CD8-positive, alpha-beta memory T cell (primary cell): ENCODE results near the gene NUP214. TPM values are rescaled to one million over a fixed set of nuclear protein-coding genes. Genes with fewer than 3 reads are reported as not detected.
"Not testable (repeated sequence)": the region's sequence is repeated elsewhere in the genome, so short reads cannot be mapped to it uniquely, and the experiment has no call there.

Source experiments
- CTCF ChIA-PET: fragments of 350-600 bp; sonication (Branson Sonifier 250); formaldehyde crosslinking; loops from one replicate; lab custom pipeline; 2021; ENCODE audit warnings: antibody characterized with exemption; lab: Charles Lee
- POLR2A ChIA-PET: fragments of 350-600 bp; sonication (Branson Sonifier 250); formaldehyde crosslinking; loops from one replicate; lab custom pipeline; 2021; ENCODE audit warnings: antibody characterized with exemption; lab: Charles Lee
- DNase-seq, 5 donors: peaks; one replicate each; pipeline versions ENCODE4 v3.0.0 to v3.0.0-alpha.2; 2020 to 2022; ENCODE audit warnings: mixed read lengths in 1 of 5
- H3K27ac ChIP-seq: one replicate; pipeline ENCODE4 v1.7.0; 2013; ENCODE audit warnings: low read depth, mild to moderate bottlenecking, low read length, moderate library complexity
- H3K27me3 ChIP-seq: 2 replicates; pipeline ENCODE4 v1.7.0; 2013; ENCODE audit warnings: low read length, mild to moderate bottlenecking; ENCODE audit not compliant: insufficient read depth, poor library complexity, severe bottlenecking
- H3K36me3 ChIP-seq: 2 replicates; pipeline ENCODE4 v1.7.0; 2013; ENCODE audit warnings: mild to moderate bottlenecking, low read length, moderate library complexity; ENCODE audit not compliant: insufficient read depth
- H3K4me1 ChIP-seq: 2 replicates; pipeline ENCODE4 v1.7.0; 2013; ENCODE audit warnings: mild to moderate bottlenecking, low read length, moderate library complexity; ENCODE audit not compliant: insufficient read depth
- H3K4me3 ChIP-seq: 2 replicates; pipeline ENCODE4 v1.7.0; 2013; ENCODE audit warnings: mild to moderate bottlenecking, low read length
- H3K9me3 ChIP-seq: 2 replicates; pipeline ENCODE4 v1.7.0; 2013; ENCODE audit warnings: mild to moderate bottlenecking, low read length
- H3K27ac Mint-ChIP-seq, 8 donors: one replicate each; pipeline ENCODE4 v1.8.0; 2020 to 2021; ENCODE audit warnings: mixed read lengths in 8 of 8, mild to moderate bottlenecking in 6 of 8, inconsistent platforms in 3 of 8, moderate library complexity in 3 of 8
- H3K27me3 Mint-ChIP-seq, 2 donors: one replicate each; pipeline ENCODE4 v1.8.0; 2020 to 2021; ENCODE audit warnings: mixed read lengths in 2 of 2, mild to moderate bottlenecking in 1 of 2, moderate library complexity in 1 of 2
- H3K36me3 Mint-ChIP-seq, 3 donors: one replicate each; pipeline ENCODE4 v1.8.0; 2020 to 2021; ENCODE audit warnings: mixed read lengths in 3 of 3, inconsistent platforms in 1 of 3, mild to moderate bottlenecking in 1 of 3
- H3K4me1 Mint-ChIP-seq, 3 donors: one replicate each; pipeline ENCODE4 v1.8.0; 2020 to 2021; ENCODE audit warnings: mixed read lengths in 3 of 3, inconsistent platforms in 1 of 3, mild to moderate bottlenecking in 1 of 3
- H3K4me3 Mint-ChIP-seq, 7 donors: one replicate each; pipeline ENCODE4 v1.8.0; 2020 to 2021; ENCODE audit warnings: mixed read lengths in 7 of 7, mild to moderate bottlenecking in 6 of 7, moderate library complexity in 4 of 7, inconsistent platforms in 2 of 7
- H3K9me3 Mint-ChIP-seq, 5 donors: one replicate each; pipeline ENCODE4 v1.8.0; 2020 to 2022; ENCODE audit warnings: mixed read lengths in 5 of 5, mild to moderate bottlenecking in 3 of 5, moderate library complexity in 2 of 5, inconsistent platforms in 1 of 5
- polyA plus RNA-seq: library from polyadenylated mRNA; unstranded; fragments of 300-500 nt; fragmentation: Illumina TruSeq; gene quantifications from one replicate; pipeline ENCODE4 v1.2.3, GENCODE V29; 2021
- total RNA-seq, 2 experiments: library from RNA; stranded (reverse); gene quantifications; one replicate each; pipeline ENCODE4 v1.2.3, GENCODE V29; 2021

NUP214 gene
- total and polyA plus RNA-seq, 3 experiments from 2014 or later = 21.3 to 69.5 (median 69.2) TPM

DNA sequence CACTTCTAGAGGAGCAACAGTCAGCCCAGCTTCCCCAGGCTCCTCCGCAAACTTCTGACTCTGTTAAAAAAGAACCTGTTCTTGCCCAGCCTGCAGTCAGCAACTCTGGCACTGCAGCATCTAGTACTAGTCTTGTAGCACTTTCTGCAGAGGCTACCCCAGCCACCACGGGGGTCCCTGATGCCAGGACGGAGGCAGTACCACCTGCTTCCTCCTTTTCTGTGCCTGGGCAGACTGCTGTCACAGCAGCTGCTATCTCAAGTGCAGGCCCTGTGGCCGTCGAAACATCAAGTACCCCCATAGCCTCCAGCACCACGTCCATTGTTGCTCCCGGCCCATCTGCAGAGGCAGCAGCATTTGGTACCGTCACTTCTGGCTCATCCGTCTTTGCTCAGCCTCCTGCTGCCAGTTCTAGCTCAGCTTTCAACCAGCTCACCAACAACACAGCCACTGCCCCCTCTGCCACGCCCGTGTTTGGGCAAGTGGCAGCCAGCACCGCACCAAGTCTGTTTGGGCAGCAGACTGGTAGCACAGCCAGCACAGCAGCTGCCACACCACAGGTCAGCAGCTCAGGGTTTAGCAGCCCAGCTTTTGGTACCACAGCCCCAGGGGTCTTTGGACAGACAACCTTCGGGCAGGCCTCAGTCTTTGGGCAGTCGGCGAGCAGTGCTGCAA lies 72.8 kb downstream of the NUP214 start:
- H3K9me3 Mint-ChIP-seq = no peaks in the 10 kb centered on the region
- Histone ChIP-seq H3K27me3 (no peaks in the 10 kb centered on the region), H3K27ac (no peak overlapping the region), H3K9me3 (no peaks in the 10 kb centered on the region), H3K36me3 (peaks cover 51% of the 10 kb centered on the region), H3K4me3 (no peak overlapping the region), H3K4me1 (no peaks in the 10 kb centered on the region)
- H3K27ac Mint-ChIP-seq = peak overlapping the region in 2 of 8 donors; percentile 55 to 81
- peaks cover 0 to 8% (median 3%) of the 10 kb centered on the region in 3 donors for H3K4me1 Mint-ChIP-seq
- POLR2A ChIA-PET = no interaction called here
- no peaks in the 10 kb centered on the region for H3K27me3 Mint-ChIP-seq
- H3K4me3 Mint-ChIP-seq = no peak overlapping the region
- CTCF ChIA-PET = interaction anchor here (1.6 to 2.2 kb wide), 2 partner anchors 18 to 138 kb away, joined by 5 to 6 read pairs; no protein-coding TSS in a partner anchor
- H3K36me3 Mint-ChIP-seq = peaks cover 8 to 80% (median 25%) of the 10 kb centered on the region in 3 donors
- DNase-seq = no peak

DNA sequence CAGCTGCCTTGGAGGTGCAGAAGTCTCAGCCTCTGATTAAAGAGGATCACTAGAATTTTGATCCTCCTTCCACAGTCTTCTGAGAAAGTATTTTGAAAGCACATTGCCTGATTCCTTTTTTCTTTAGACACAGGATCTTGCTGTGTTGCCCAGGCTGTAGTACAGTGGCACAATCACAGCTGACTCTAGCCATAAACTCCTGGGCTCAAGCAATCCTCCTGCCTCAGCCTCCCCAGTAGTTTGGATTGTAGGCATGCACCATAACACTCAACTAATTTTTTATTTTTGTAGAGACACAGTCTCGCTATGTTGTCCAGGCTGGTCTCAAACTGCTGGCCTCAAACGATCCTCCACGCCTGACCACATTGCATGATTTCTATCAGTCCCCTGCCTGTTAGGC lies 76.5 kb downstream of the NUP214 start:
- DNase-seq = no peak
- Histone ChIP-seq H3K9me3 (no peaks in the 10 kb centered on the region), H3K36me3 (peaks cover 56% of the 10 kb centered on the region), H3K27me3 (no peaks in the 10 kb centered on the region), H3K4me3 (no peak overlapping the region), H3K4me1 (no peaks in the 10 kb centered on the region), H3K27ac (no peak overlapping the region)
- H3K4me1 Mint-ChIP-seq = peaks cover 0 to 3% (median 0%) of the 10 kb centered on the region in 3 donors
- H3K4me3 Mint-ChIP-seq = no peak overlapping the region
- H3K9me3 Mint-ChIP-seq = no peaks in the 10 kb centered on the region
- no peak overlapping the region for H3K27ac Mint-ChIP-seq
- no peaks in the 10 kb centered on the region for H3K27me3 Mint-ChIP-seq
- CTCF ChIA-PET = no interaction called here
- POLR2A ChIA-PET = interaction anchor here (0.6 kb wide), 1 partner anchor 74 kb away, joined by 3 read pairs; the partner anchor contains the start of gene FAM78A
- H3K36me3 Mint-ChIP-seq = peaks cover 4 to 84% (median 16%) of the 10 kb centered on the region in 3 donors

DNA sequence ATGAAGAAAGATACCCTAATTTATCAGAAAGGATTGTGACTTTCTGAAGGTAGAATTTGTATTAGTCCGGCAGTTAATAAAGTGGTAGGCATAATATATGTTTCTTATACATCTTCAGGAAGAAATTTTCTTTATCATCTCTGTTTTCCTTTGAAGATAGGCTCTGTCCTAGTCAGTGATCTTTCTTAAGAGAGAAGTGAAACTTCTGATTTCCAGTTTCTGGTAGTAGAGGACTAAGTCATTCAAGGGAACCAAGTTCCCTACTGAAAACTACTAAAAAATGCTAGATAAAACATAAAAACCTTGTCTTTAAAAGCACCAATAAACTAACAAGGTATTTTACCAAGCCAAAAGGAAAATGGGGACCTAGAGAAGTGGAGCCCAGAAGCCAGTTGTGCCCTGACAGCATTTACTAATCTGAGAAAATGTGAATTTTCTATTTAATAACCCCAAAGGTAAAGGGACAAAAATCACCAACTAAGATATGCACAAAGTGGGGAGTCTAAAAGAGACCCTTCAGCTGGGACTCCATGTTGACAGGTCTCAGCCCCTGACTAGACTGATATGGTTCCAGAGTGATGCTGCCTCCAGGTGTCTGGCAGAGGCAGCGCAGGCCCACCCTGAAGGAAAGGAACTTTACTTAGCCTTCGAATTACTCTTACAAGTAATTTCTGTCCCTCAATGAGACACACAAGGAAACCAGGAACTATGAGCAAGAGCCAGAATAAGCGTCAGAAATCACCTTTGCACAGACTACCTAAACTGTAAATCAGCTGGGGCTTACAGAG lies 78.2 kb downstream of the NUP214 start:
- H3K36me3 ChIP-seq = peaks cover 52% of the 10 kb centered on the region
- H3K4me3 ChIP-seq = no peak overlapping the region
- H3K27ac ChIP-seq = no peak overlapping the region
- CTCF ChIA-PET = no interaction called here
- H3K27me3 ChIP-seq = no peaks in the 10 kb centered on the region
- no peaks in the 10 kb centered on the region for H3K27me3 Mint-ChIP-seq
- no peaks in the 10 kb centered on the region for H3K9me3 ChIP-seq
- peaks cover 14 to 81% (median 16%) of the 10 kb centered on the region in 3 donors for H3K36me3 Mint-ChIP-seq
- no peak overlapping the region for H3K4me3 Mint-ChIP-seq
- no peaks in the 10 kb centered on the region for H3K4me1 ChIP-seq
- no peaks in the 10 kb centered on the region for H3K9me3 Mint-ChIP-seq
- POLR2A ChIA-PET = no interaction called here
- no peak for DNase-seq
- H3K4me1 Mint-ChIP-seq = no peaks in the 10 kb centered on the region
- H3K27ac Mint-ChIP-seq = peak overlapping the region in 3 of 8 donors; percentile 9 to 68 (median 14)

DNA sequence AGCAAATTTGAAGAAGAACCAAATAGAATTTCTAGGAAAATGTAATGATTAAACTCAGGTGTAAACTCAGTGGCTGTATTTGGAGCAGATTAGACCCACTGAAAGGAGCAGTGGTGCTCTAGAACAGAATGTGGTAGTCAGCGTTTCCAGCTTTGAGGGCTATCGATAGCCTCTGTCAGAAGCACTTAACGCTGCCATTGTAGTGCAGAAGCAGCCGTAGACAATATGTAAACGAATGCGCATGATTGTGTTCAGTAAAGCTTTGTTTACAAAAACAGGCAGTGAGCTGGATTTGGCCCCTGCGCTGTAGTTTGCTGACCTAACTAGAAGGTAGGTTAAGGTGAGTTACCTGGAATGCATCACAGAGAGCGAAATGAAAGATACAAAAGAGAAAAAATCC lies 78.9 kb downstream of the NUP214 start:
- DNase-seq = no peak
- peaks cover 45% of the 10 kb centered on the region for H3K36me3 ChIP-seq
- ChIA-PET CTCF (no interaction called here), POLR2A (no interaction called here)
- Mint-ChIP-seq H3K36me3 (peaks cover 14 to 74% (median 16%) of the 10 kb centered on the region in 3 donors), H3K27ac (peak overlapping the region in 3 of 8 donors; percentile 14 to 68 (median 55)), H3K4me3 (no peak overlapping the region), H3K9me3 (no peaks in the 10 kb centered on the region), H3K27me3 (no peaks in the 10 kb centered on the region), H3K4me1 (no peaks in the 10 kb centered on the region)
- no peaks in the 10 kb centered on the region for H3K27me3 ChIP-seq
- H3K4me1 ChIP-seq = no peaks in the 10 kb centered on the region
- H3K27ac ChIP-seq = no peak overlapping the region
- no peaks in the 10 kb centered on the region for H3K9me3 ChIP-seq
- no peak overlapping the region for H3K4me3 ChIP-seq

DNA sequence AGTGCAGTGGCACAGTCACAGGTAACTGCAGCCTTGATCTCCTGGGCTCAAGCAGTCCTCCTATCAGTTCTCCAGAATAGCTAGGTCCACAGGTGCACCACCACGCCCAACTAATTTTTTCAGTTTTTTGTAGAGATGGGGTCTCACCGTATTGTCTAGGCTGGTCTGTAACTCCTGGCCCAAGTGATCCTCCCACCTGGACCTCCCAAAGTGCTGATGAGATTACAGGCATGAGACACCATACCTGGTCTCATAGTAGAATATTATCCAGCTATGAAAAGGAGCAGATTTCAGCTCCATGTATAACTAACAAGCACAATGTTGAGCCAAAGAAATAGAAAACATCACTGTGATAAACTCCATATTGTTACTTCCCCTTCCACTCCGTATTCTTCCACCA lies 81.1 kb downstream of the NUP214 start:
- no peaks in the 10 kb centered on the region for H3K9me3 ChIP-seq
- no peak overlapping the region for H3K27ac ChIP-seq
- H3K27ac Mint-ChIP-seq = peak overlapping the region in 2 of 8 donors; percentile 17
- peaks cover 48% of the 10 kb centered on the region for H3K36me3 ChIP-seq
- H3K36me3 Mint-ChIP-seq = peaks cover 24 to 71% (median 34%) of the 10 kb centered on the region in 3 donors
- H3K4me3 ChIP-seq = no peak overlapping the region
- no peaks in the 10 kb centered on the region for H3K27me3 ChIP-seq
- H3K4me1 ChIP-seq = no peaks in the 10 kb centered on the region
- DNase-seq = no peak
- H3K27me3 Mint-ChIP-seq = no peaks in the 10 kb centered on the region
- no peak overlapping the region for H3K4me3 Mint-ChIP-seq
- peaks cover 4 to 11% (median 9%) of the 10 kb centered on the region in 5 donors for H3K9me3 Mint-ChIP-seq
- H3K4me1 Mint-ChIP-seq = peaks cover 0 to 4% (median 0%) of the 10 kb centered on the region in 3 donors
- CTCF ChIA-PET = interaction anchor here (1.8 kb wide), 1 partner anchor 68 kb away, joined by 3 read pairs; no protein-coding TSS in a partner anchor
- POLR2A ChIA-PET = no interaction called here

DNA sequence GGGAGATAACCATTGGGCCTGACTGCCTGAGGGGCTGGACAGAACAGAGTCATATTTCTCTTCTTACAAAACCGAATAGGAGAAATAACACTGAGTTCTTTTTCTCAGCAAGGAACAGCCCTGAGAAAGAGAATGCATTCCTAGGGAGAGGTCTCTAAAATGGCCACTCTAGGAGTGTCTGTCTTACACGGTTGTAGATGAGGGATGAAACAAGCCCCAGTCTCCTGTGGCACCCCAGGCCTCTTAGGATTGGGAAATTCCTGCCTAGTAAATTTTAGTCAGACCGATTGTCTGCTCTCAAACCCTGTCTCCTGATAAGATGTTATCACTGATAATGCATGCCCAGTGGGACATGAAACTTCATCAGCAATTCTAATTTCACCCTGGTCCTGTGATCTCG lies 86.5 kb downstream of the NUP214 start:
- CTCF ChIA-PET, H3K27ac ChIP-seq, H3K4me1 Mint-ChIP-seq, H3K27me3 ChIP-seq, H3K27me3 Mint-ChIP-seq, POLR2A ChIA-PET, H3K4me3 ChIP-seq, H3K9me3 ChIP-seq, H3K4me1 ChIP-seq, H3K4me3 Mint-ChIP-seq, DNase-seq: not testable (repeated sequence)
- Mint-ChIP-seq H3K27ac (peak overlapping the region in 1 of 8 donors; percentile 56), H3K9me3 (peaks cover 16 to 24% (median 23%) of the 10 kb centered on the region in 5 donors), H3K36me3 (peaks cover 33 to 69% (median 45%) of the 10 kb centered on the region in 3 donors)
- H3K36me3 ChIP-seq = peaks cover 28% of the 10 kb centered on the region

DNA sequence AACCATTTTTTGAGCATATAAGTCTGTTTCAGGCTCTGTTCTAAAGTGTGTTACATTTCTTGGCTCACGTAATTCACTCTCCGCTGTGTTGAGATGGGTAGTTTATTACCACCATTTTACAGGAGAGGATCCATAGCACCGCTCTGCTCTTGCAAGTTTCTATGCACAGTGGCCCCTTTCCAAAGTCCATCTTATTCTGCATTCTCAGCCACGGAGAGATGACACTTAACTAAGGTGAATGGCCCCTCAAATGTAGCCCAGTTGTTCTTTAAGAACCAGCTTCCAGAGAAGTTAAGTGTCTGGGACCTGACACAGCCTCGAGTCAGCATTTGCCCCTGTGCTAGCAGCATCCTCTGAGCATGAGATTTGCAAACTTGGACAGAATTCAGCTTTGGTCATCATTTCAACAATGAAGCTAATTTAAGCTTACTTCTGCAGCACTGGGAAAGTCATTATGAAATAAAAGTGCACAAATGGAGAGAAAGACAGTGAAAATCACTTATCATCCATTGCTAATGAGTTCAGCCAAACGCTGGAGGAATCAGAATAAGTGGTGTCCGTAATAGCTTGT lies 89.0 kb downstream of the NUP214 start:
- H3K4me3 Mint-ChIP-seq = no peak overlapping the region

More for the DNA sequence above, 89.0 kb downstream of the NUP214 start:
- Mint-ChIP-seq H3K9me3 (peaks cover 16 to 24% (median 23%) of the 10 kb centered on the region in 5 donors), H3K4me1 (peaks cover 0 to 4% (median 4%) of the 10 kb centered on the region in 3 donors), H3K27ac (peak overlapping the region in 2 of 8 donors; percentile 38 to 47), H3K27me3 (peaks cover 0 to 1% of the 10 kb centered on the region in 2 donors), H3K36me3 (peaks cover 33 to 76% (median 34%) of the 10 kb centered on the region in 3 donors)
- ChIA-PET CTCF (interaction anchor here (1.0 to 4.0 kb wide), 3 partner anchors 14 to 122 kb away, joined by 3 to 16 read pairs (median 3); no protein-coding TSS in a partner anchor), POLR2A (no interaction called here)
- no peaks in the 10 kb centered on the region for H3K4me1 ChIP-seq
- H3K27me3 ChIP-seq = no peaks in the 10 kb centered on the region
- H3K36me3 ChIP-seq = peaks cover 22% of the 10 kb centered on the region
- H3K27ac ChIP-seq = no peak overlapping the region
- no peak overlapping the region for H3K4me3 ChIP-seq
- DNase-seq = no peak
- no peaks in the 10 kb centered on the region for H3K9me3 ChIP-seq
